Right hindlimb (tissue), 1 donor: ENCODE data around the gene HTR3A.

Source experiments
- DNase-seq: peaks from one replicate; pipeline ENCODE4 v3.0.0-alpha.2; 2018

The HTR3A gene

GRCh38 chr11:113980785-113981184, 5.9 kb downstream of the HTR3A start:
- DNase-seq: no peak

GRCh38 chr11:113982306-113982705, 7.4 kb downstream of the HTR3A start:
- no peak for DNase-seq

GRCh38 chr11:113984781-113985180, 9.9 kb downstream of the HTR3A start:
- no peak for DNase-seq

- no peak for DNase-seq
Observed at GRCh38 chr11:113985906-113986305, 11.0 kb downstream of the HTR3A start.

DNA sequence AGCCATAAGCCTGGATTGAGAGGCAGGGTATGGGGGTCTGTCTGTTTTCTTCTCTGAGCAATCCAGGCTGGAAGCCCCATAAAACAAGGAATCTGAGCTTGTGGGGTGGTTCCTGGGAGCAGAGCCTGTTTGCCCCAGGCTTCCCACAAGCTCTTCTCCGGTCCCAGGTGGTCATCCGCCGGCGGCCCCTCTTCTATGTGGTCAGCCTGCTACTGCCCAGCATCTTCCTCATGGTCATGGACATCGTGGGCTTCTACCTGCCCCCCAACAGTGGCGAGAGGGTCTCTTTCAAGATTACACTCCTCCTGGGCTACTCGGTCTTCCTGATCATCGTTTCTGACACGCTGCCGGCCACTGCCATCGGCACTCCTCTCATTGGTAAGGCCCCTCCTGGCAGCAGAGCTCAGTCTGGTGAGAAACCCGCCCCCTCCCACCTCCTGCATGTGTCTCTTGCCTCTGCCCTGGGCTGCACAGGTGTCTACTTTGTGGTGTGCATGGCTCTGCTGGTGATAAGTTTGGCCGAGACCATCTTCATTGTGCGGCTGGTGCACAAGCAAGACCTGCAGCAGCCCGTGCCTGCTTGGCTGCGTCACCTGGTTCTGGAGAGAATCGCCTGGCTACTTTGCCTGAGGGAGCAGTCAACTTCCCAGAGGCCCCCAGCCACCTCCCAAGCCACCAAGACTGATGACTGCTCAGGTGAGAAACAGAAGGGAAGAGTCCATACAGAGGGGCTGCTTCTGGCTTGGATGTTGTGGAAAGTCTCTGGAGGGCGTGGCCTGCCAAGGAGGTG, 11.6 kb downstream of the HTR3A start:
- no peak for DNase-seq

DNA sequence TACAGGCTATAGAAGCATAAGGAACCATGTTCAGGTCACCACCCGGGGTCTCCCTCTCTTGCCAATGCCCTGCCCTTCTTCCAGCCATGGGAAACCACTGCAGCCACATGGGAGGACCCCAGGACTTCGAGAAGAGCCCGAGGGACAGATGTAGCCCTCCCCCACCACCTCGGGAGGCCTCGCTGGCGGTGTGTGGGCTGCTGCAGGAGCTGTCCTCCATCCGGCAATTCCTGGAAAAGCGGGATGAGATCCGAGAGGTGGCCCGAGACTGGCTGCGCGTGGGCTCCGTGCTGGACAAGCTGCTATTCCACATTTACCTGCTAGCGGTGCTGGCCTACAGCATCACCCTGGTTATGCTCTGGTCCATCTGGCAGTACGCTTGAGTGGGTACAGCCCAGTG, 14.5 kb downstream of the HTR3A start:
- DNase-seq: no peak

DNA sequence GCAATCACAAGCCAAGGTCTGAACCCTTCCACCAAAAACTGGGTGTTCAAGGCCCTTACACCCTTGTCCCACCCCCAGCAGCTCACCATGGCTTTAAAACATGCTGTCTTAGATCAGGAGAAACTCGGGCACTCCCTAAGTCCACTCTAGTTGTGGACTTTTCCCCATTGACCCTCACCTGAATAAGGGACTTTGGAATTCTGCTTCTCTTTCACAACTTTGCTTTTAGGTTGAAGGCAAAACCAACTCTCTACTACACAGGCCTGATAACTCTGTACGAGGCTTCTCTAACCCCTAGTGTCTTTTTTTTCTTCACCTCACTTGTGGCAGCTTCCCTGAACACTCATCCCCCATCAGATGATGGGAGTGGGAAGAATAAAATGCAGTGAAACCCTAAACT, 15.0 kb downstream of the HTR3A start:
- DNase-seq: no peak

GRCh38 chr11:113991170-113991569, 16.3 kb downstream of the HTR3A start:
- peak; percentile 51 for DNase-seq

GRCh38 chr11:113991718-113992458, 17.0 kb downstream of the HTR3A start:
- no peak for DNase-seq

DNA sequence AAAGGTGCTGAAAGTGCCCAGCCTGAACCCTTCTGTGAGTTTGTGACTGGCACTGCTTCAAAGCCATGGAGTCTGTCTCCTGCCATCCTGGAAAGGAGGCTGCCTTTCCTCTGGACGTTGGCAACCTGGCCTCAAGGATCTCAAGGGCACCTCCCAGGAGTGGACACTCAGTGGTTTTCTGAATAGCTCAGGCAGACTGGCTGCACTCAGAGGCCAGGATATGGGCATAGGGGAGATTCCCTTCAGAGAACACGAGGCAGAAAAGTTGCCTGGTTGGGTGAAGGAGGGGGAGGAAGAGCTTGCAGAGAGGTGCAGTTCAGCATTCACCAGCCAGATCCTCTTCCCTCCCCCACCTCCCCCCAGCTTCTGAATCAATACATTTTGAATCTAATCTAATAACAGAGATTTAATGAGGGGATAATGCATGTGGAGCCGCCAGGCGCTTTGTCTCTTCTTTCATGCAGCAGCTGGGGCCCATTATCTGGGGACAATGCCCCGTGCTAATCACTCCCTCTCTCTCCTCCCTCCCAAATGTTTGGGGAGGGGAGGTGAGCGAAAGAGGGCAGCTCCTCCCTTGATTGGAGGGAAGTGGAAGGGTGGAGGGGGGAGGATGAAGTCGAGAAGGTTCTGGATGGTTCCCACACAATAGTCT, 17.7 kb downstream of the HTR3A start:
- DNase-seq: no peak

DNA sequence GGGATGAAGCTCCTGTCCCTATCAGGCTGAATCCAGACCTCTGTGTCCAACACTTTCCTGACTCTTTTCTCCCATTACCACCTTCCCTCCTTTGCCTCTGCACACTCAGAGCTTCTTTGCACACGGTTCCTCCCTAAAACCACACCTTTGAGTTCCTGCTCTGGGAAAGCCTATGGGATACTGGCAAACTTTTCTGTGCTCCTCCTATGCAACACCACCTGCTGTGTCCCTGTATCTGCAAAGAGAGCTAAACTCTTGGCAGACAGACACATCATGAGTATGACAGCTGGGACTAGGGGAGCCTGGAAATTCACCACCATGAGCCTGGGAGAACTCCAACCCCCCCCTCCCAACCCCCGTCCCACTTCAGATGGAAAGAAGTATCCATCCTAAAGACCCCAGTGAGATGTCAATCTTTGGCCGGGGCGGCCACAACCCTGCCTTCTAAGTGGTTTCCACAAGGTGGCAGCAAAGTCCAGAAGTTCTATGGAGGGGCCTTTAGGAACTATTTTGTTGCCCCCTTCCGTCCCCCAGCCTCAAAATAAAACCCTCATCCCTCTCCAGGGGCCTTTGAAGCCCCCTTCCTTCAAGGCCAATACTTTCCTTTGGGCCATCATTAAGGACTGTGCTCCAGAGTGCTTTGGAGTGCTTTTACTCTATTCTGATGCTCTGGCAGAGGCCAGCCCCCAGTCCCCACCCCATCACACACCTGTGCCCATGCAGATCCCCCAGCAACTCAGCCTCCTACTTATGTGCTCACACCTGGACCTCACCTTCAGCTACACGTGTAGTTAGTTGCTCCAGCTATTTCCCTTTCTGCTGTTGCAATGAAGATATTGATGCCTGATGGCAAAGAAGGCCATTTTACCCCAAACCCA, 19.4 kb downstream of the HTR3A start:
- DNase-seq: no peak

GRCh38 chr11:113997473-113997872, 22.6 kb downstream of the HTR3A start:
- DNase-seq: no peak

- DNase-seq: no peak
Observed at GRCh38 chr11:113998574-113998973, 23.7 kb downstream of the HTR3A start.

GRCh38 chr11:114000526-114000925, 25.6 kb downstream of the HTR3A start:
- no peak for DNase-seq

GRCh38 chr11:114001416-114001815, 26.5 kb downstream of the HTR3A start:
- DNase-seq: no peak

GRCh38 chr11:114008331-114008730, 33.4 kb downstream of the HTR3A start:
- no peak for DNase-seq

DNA sequence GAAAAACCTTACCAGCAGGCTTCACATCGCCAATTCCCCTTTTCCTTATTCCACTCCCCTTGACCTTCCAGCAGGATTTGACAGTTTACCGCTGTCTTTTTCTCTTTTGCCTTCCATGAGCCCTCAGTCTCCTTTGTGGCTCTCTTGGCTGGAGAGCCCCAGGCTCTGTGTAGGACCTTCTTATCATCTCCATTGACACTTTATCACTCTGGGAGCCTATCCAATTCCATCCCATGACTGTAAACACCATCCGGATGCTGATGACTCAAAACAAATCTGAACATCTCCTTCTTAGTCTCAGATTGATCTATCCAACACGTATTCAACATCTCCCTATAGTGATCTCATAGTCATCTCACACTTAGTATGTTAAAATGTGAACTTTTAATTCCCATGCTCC, 36.0 kb downstream of the HTR3A start:
- no peak for DNase-seq

DNA sequence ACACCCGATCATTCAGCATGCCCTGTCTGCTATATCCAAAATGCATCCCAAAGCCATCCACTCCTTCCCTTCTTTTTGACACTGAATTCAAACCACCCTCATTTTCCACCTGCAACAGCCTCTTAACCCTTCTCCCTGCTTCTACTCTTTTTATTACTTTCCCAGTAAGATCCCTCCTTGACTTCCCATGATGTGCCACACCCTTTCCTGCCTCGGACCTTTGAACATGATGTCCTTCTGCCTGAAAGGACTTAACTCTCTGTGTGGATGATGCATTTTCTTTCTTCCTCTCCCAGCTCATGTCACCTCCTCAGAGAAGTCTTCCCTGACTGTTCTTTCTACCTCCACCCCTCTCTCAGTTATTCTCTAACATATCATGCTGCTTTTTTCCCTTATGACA, 36.5 kb downstream of the HTR3A start:
- DNase-seq: no peak

GRCh38 chr11:114015117-114015516, 40.2 kb downstream of the HTR3A start:
- no peak for DNase-seq

DNA sequence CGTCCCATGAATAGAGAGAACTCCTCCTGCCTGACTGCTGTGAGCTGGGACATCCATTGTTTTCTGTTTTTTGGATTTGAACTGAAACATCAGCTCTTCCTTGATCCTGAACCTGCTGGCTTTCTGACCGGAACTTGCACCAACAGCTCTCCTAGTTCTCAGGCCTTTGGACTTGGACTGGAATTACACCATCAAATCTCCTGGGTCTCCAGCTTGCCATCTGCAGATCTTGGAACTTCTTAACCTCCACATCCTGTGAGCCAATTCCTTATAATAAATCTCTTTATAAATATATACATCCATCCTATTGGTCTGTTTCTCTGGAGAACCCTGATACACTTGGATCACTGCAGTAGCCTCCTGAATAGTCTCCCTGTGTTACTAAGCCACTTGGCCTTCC, 42.1 kb downstream of the HTR3A start:
- DNase-seq: no peak

DNA sequence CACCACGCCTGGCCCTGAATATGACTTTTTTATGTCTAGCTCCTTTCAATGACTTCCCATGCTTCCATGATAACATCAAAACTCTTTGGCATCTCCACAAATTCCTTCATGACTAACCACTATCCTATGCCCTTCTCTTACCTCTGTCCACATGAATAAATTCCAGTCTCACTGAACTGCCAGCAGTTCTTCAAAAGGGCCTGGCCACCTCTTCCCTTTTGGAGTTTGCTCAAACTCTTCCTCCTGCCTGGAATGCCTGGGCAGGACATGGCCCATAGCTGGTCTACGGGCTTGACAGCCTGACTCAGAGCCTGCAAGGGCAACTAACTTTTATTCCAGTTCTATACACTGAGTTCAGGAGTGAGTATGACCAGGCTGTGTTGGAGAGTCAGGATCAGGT, 42.8 kb downstream of the HTR3A start:
- no peak for DNase-seq

DNA sequence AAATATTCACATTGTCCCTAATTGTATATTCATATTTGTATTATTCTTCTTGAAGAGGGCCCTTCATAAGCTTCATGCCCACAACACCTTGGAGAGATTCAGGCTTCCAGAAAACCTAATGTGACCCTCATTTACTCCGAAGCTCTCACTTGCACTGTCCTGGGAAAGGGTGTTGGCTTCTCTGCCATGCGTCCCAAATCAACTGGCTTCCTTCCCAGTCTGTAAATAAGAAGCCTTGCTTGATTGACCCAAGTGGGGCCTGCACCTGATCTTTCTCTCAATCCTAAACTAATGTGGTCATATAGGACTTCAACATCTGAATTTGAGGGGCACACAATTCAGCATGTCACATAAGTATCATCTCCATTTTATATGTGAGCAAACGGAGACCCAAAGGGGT, 44.1 kb downstream of the HTR3A start:
- DNase-seq: no peak

- no peak for DNase-seq
Observed at GRCh38 chr11:114019574-114019973, 44.7 kb downstream of the HTR3A start.
